8988T (cell line): ENCODE measurements around the gene CSAG2.

Source experiments
- DNase-seq: peaks from one replicate; pipeline ENCODE4 v3.0.0; 2011

Gene CSAG2

GRCh38 chrX:152658302-152658701, 50.8 kb downstream of the CSAG2 start:
- DNase-seq: no peak
